K562 (cell line): ENCODE results near the gene TEDC1. TPM values are rescaled to one million over a fixed set of nuclear protein-coding genes. Genes with fewer than 3 reads are reported as not detected.

Source experiments
- ARID2 ChIP-seq: fragments of 450-650 bp; IDR thresholded peaks from 2 replicates; pipeline ENCODE4 v1.6.1; 2017; ENCODE audit warnings: antibody characterized with exemption, mild to moderate bottlenecking
- ASH1L ChIP-seq: fragments of 450-650 bp; IDR thresholded peaks from 2 replicates; pipeline ENCODE4 v1.6.1; 2018; ENCODE audit warnings: borderline replicate concordance, mild to moderate bottlenecking, low read depth; ENCODE audit not compliant: partially characterized antibody
- BHLHE40 ChIP-seq: IDR thresholded peaks from 2 replicates; pipeline ENCODE4 v1.6.1; 2011; ENCODE audit warnings: low read length, improper control_type of control experiment
- DIDO1 ChIP-seq: fragments of 450-650 bp; IDR thresholded peaks from 2 replicates; pipeline ENCODE4 v1.6.1; 2016; ENCODE audit warnings: low read depth, missing biosample characterization, missing genetic modification characterization
- FOXM1 ChIP-seq, 2 experiments: fragments of 450-650 bp in 1 of 2; sonication (generic) in 1 of 2; formaldehyde crosslinking in 1 of 2; IDR thresholded peaks; 2 replicates each; pipeline versions ENCODE4 v1.6.1 to v1.9.0; 2017 to 2022; ENCODE audit warnings: low read depth in 2 of 2, mild to moderate bottlenecking in 2 of 2, missing genetic modification reagents in 1 of 2, moderate library complexity in 1 of 2
- GATA2 ChIP-seq: sonication (generic); formaldehyde crosslinking; IDR thresholded peaks from 2 replicates; pipeline ENCODE4 v1.4.0; 2020; ENCODE audit warnings: mild to moderate bottlenecking, missing genetic modification reagents
- L3MBTL2 ChIP-seq: fragments of 450-650 bp; IDR thresholded peaks from 2 replicates; pipeline ENCODE4 v1.6.1; 2016; ENCODE audit warnings: mild to moderate bottlenecking, moderate library complexity
- LEF1 ChIP-seq: fragments of 450-650 bp; IDR thresholded peaks from 2 replicates; pipeline ENCODE4 v1.6.1; 2016; ENCODE audit warnings: mild to moderate bottlenecking
- MEIS2 ChIP-seq: fragments of 450-650 bp; IDR thresholded peaks from 2 replicates; pipeline ENCODE4 v1.6.1; 2014; ENCODE audit warnings: mild to moderate bottlenecking; ENCODE audit not compliant: partially characterized antibody
- MYC ChIP-seq, 2 experiments: fragments of 250-450 bp in 1 of 2; sonication (Bioruptor Pico) in 1 of 2; IDR thresholded peaks; 2 replicates each; pipeline versions ENCODE4 v1.5.1 to v1.6.1; 2012 to 2021; ENCODE audit warnings: low read depth in 2 of 2, borderline replicate concordance in 1 of 2, improper control_type of control experiment in 1 of 2, low read length in 1 of 2, mild to moderate bottlenecking in 1 of 2, moderate library complexity in 1 of 2
- RBM25 ChIP-seq: fragments of 200-400 bp; formaldehyde crosslinking; IDR thresholded peaks from 2 replicates; pipeline ENCODE4 v1.6.1; 2018; ENCODE audit warnings: low read length, low read depth, moderate library complexity; ENCODE audit not compliant: severe bottlenecking
- SIN3A ChIP-seq, 2 experiments: fragments of 150-350 bp in 1 of 2; IDR thresholded peaks; 2 replicates each; pipeline ENCODE4 v1.6.1; 2011 to 2016; ENCODE audit warnings: borderline replicate concordance in 2 of 2, low read depth in 2 of 2, low read length in 2 of 2, mild to moderate bottlenecking in 2 of 2, moderate library complexity in 2 of 2; ENCODE audit not compliant: control insufficient read depth in 1 of 2
- SRF ChIP-seq, 2 experiments: fragments of 250-450, 450-650 bp in 1 of 2; sonication (Bioruptor Pico) in 1 of 2; sonication (generic) in 1 of 2; formaldehyde crosslinking; IDR thresholded peaks; 2 replicates each; pipeline versions ENCODE4 v1.5.0 to v1.5.1; 2020 to 2022; ENCODE audit warnings: mild to moderate bottlenecking in 1 of 2, missing genetic modification reagents in 1 of 2
- ZNF217 ChIP-seq: sonication (generic); formaldehyde crosslinking; IDR thresholded peaks from 2 replicates; pipeline ENCODE4 v1.8.0; 2022; ENCODE audit warnings: mild to moderate bottlenecking, missing genetic modification reagents
- ZNF584 ChIP-seq: fragments of 200-800 bp; sonication (Bioruptor generic); IDR thresholded peaks from 2 replicates; pipeline ENCODE4 v1.6.1; 2016; ENCODE audit warnings: low read depth, mild to moderate bottlenecking, missing genetic modification characterization, missing compliant biosample characterization
- ZNF717 ChIP-seq: fragments of 250-450 bp; sonication (Bioruptor Pico); IDR thresholded peaks from 2 replicates; pipeline ENCODE4 v1.5.0; 2021
- polyA plus RNA-seq, 8 experiments: library from polyadenylated mRNA; depleted of rRNA in 4 of 8; stranded (reverse) in 5 of 8; unstranded in 3 of 8; fragments of >200 nt; fragmentation: Nextera tagmentation in 2 of 8; fragmentation: Illumina TruSeq in 1 of 8; extraction: Ambion mirVana in 2 of 8; extraction: Trizol in 1 of 8; gene quantifications; 2 replicates each; pipeline versions ENCODE4 v1.2.1 to v1.2.3, GENCODE V29; 2011 to 2014; ENCODE audit warnings: inconsistent platforms in 1 of 8, missing spikeins in 1 of 8
- total RNA-seq, 7 experiments: library from RNA; depleted of rRNA in 6 of 7; stranded (reverse); fragments of >200 nt in 6 of 7; fragmentation: Illumina TruSeq in 2 of 7; extraction: Trizol in 2 of 7; gene quantifications; 2 replicates each; pipeline versions ENCODE4 v1.2.1 to v1.2.3, GENCODE V29; 2011 to 2021; ENCODE audit warnings: low replicate concordance in 1 of 7
- TF ChIP-seq, protein P1 (sequence below), 2 experiments: fragments of 450-650 bp; IDR thresholded peaks; 2 replicates each; pipeline ENCODE4 v1.6.1; 2016
- TF ChIP-seq, protein P2 (sequence below): conservative IDR thresholded peaks from 2 replicates; pipeline ENCODE4 v1.6.1; 2011; ENCODE audit warnings: low read depth, mild to moderate bottlenecking, low read length; ENCODE audit not compliant: control insufficient read depth
- TF ChIP-seq, protein P3 (sequence below): fragments of 200-800 bp; sonication (Bioruptor generic); IDR thresholded peaks from 2 replicates; pipeline ENCODE4 v1.6.1; 2017; ENCODE audit warnings: missing genetic modification characterization, missing compliant biosample characterization
- TF ChIP-seq, protein P4 (sequence below): fragments of 250-450 bp; sonication (Bioruptor Pico); IDR thresholded peaks from 2 replicates; pipeline ENCODE4 v1.4.0; 2020

Gene TEDC1
- total and polyA plus RNA-seq, 9 of the 15 experiments (the other 6 are each of a cell fraction or from before 2014, with no cell fraction given), result 0.21 to 28.3 (median 5.9) TPM

DNA sequence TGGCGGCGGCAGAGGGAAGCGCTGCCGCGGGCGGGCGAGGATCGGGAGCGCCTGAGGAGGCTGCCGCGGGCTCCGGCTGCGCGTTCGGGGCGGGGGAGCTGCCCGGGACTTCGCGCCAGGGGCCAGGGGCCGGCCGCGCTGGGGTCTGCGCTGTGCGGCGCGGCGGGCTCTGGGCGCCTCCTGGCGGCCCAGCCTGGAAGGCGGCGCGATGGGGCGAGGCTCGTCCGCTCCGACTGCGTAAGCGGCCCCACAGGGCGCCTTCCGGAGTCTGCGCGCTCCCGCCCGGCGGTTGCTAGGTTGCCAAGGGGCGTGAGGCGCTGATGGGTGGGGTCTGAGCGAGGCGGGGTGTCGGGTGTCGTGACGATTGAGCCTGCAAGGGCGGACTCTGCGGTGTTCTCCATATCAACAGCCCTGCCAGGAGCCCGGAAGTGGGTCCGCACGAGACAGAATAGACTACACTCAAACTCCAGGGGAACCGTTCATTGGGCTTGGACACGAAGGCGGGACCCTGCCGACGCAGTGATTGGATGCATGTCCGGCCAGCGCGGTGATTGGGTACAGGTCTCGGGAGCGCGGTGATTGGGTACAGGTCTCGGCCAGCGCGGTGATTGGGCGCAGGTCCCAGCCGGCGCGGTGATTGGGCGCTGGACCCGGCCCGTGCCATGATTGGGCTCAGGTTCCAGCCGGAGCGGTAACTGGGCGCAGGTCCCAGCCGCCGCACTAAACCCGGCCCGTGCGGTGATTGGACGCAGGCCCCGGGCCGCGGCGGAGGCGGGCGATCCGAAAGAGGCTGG lies at the start of gene TEDC1 (continued):
- TF ChIP-seq MYC (IDR thresholded peaks at IDR 0.05; ENCODE audit: low read depth, low read length) (peak; percentile 76), MYC (CRISPR knock-in tag; IDR thresholded peaks at IDR 0.05; ENCODE audit: borderline replicate concordance, low read depth) (no peak), DIDO1 (peak; percentile 51; the same call in 1 of the 2 replicates), ZNF217 (CRISPR knock-in tag) (no peak), GATA2 (CRISPR knock-in tag) (no peak), ZNF717 (CRISPR knock-in tag) (no peak), SRF (CRISPR knock-in tag; IDR thresholded peaks at IDR 0.05) (peak in 1 of 2 experiments; percentile 54; a peak in 1 of 4 replicates), ARID2 (no peak), RBM25 (peak; percentile 99), L3MBTL2 (peak; percentile 82), BHLHE40 (peak; percentile 83), FOXM1 (IDR thresholded peaks at IDR 0.05; ENCODE audit: low read depth) (peak; percentile 31; the same call in 1 of the 2 replicates), FOXM1 (CRISPR knock-in tag; IDR thresholded peaks at IDR 0.05; ENCODE audit: low read depth) (no peak), MEIS2 (peak; percentile 68), SIN3A (IDR thresholded peaks at IDR 0.05; ENCODE audit: borderline replicate concordance in 2 of 2, control insufficient read depth in 1 of 2, low read depth in 2 of 2, low read length in 2 of 2) (peak in 1 of 2 experiments; percentile 37; a peak in 2 of 4 replicates), ASH1L (peak; percentile 96), LEF1 (peak; percentile 45; the same call in 1 of the 2 replicates), ZNF584 (peak; percentile 81)
- TF ChIP-seq, protein P1, sequence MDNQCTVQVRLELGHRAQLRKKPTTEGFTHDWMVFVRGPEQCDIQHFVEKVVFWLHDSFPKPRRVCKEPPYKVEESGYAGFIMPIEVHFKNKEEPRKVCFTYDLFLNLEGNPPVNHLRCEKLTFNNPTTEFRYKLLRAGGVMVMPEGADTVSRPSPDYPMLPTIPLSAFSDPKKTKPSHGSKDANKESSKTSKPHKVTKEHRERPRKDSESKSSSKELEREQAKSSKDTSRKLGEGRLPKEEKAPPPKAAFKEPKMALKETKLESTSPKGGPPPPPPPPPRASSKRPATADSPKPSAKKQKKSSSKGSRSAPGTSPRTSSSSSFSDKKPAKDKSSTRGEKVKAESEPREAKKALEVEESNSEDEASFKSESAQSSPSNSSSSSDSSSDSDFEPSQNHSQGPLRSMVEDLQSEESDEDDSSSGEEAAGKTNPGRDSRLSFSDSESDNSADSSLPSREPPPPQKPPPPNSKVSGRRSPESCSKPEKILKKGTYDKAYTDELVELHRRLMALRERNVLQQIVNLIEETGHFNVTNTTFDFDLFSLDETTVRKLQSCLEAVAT (IDR thresholded peaks at IDR 0.05), result peak in 1 of 2 experiments; percentile 85; a peak in 1 of 4 replicates
- TF ChIP-seq, protein P2, sequence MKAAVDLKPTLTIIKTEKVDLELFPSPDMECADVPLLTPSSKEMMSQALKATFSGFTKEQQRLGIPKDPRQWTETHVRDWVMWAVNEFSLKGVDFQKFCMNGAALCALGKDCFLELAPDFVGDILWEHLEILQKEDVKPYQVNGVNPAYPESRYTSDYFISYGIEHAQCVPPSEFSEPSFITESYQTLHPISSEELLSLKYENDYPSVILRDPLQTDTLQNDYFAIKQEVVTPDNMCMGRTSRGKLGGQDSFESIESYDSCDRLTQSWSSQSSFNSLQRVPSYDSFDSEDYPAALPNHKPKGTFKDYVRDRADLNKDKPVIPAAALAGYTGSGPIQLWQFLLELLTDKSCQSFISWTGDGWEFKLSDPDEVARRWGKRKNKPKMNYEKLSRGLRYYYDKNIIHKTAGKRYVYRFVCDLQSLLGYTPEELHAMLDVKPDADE, result peak; percentile 59; the same call in 1 of the 2 replicates
- TF ChIP-seq, protein P3, sequence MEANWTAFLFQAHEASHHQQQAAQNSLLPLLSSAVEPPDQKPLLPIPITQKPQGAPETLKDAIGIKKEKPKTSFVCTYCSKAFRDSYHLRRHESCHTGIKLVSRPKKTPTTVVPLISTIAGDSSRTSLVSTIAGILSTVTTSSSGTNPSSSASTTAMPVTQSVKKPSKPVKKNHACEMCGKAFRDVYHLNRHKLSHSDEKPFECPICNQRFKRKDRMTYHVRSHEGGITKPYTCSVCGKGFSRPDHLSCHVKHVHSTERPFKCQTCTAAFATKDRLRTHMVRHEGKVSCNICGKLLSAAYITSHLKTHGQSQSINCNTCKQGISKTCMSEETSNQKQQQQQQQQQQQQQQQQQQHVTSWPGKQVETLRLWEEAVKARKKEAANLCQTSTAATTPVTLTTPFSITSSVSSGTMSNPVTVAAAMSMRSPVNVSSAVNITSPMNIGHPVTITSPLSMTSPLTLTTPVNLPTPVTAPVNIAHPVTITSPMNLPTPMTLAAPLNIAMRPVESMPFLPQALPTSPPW (CRISPR knock-in tag), result peak; percentile 43
- TF ChIP-seq, protein P4, sequence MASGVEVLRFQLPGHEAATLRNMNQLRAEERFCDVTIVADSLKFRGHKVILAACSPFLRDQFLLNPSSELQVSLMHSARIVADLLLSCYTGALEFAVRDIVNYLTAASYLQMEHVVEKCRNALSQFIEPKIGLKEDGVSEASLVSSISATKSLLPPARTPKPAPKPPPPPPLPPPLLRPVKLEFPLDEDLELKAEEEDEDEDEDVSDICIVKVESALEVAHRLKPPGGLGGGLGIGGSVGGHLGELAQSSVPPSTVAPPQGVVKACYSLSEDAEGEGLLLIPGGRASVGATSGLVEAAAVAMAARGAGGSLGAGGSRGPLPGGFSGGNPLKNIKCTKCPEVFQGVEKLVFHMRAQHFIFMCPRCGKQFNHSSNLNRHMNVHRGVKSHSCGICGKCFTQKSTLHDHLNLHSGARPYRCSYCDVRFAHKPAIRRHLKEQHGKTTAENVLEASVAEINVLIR, result 0 out of 2 replicates have a peak, but pooled peaks have one; percentile 30
